Stimulated activated CD4-positive, alpha-beta T cell treated with anti-CD3 and anti-CD28 coated beads, TNF-alpha, amount 100 ng/mL, for 48 hours (primary cell): ENCODE results near the gene CBLC.
A peak's percentile ranks its signal among the peaks of the same experiment; 100 is the strongest.

Experiments
- DNase-seq, 3 donors: peaks; one replicate each; pipeline ENCODE4 v3.0.0-alpha.2; 2020; ENCODE audit warnings: low read depth in 3 of 3

Gene CBLC

GRCh38 chr19:44746946-44747738, 30.5 kb upstream of the CBLC start:
- peak; percentile 85 to 94 (median 86) for DNase-seq

- peak in 1 of 3 donors; percentile 38 for DNase-seq
Observed at GRCh38 chr19:44747739-44748425, 29.8 kb upstream of the CBLC start.

DNA sequence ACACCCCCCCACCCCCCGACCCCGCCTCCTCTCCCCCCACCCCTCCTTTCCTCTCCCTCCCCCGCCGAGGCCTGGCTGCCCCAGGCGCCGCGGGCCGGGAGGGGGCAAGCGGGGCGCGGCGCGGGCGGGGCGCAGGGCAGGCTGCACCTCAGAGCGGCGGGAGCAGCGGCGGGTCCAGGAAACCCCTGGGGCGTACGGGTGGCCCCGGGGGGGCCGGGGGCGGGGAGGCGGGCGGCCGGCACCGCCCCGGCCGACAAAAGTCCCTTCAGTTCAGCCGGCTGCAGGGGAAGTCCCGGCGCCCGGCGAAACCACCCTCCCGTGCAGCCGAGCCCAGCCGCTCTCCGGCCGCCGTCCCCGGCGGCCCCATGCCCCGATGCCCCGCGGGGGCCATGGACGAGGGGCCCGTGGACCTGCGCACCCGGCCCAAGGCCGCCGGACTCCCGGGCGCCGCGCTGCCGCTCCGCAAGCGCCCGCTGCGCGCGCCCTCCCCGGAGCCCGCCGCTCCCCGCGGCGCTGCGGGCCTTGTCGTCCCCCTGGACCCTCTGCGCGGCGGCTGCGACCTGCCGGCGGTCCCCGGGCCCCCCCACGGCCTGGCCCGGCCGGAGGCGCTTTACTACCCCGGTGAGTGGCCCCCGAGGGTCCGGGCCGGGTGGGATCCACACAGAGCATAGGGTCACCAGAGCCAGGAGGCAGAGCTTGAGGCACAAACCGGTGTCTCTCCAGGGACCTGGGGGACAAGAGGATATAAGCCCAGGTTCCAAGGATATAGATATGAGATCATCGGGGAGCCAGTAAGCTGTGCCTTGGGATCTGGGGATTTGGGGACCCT, 29.1 kb upstream of the CBLC start, which contains the start of gene BCL3:
Gene BCL3, plus strand, starts transcription at position 283 of the 829 bp plus-strand sequence. Its CDS starts 83 bp downstream, at position 366.
- DNase-seq = peak in 2 of 3 donors; percentile 35 to 68

GRCh38 chr19:44749292-44749691, 28.4 kb upstream of the CBLC start:
- DNase-seq = no peak

DNA sequence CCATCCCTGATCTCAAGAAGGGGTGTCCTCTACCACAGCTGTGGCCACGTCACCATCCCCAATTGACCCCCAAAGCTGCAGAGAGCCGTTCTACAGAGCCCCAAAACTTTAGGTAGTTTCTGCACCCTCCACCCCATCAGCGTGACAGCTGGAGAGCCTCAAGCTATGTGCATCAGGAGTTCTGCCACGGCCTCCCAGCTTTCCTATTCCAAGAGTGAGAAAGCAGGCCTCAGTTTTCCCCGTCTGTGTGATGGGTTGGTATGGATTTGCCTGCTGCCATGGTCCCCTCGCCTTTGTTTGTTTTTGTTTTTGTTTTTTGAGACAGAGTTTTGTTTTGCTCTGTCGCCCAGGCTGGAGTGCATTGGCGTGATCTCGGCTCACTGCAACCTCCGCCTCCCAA, 27.7 kb upstream of the CBLC start:
- no peak for DNase-seq

DNA sequence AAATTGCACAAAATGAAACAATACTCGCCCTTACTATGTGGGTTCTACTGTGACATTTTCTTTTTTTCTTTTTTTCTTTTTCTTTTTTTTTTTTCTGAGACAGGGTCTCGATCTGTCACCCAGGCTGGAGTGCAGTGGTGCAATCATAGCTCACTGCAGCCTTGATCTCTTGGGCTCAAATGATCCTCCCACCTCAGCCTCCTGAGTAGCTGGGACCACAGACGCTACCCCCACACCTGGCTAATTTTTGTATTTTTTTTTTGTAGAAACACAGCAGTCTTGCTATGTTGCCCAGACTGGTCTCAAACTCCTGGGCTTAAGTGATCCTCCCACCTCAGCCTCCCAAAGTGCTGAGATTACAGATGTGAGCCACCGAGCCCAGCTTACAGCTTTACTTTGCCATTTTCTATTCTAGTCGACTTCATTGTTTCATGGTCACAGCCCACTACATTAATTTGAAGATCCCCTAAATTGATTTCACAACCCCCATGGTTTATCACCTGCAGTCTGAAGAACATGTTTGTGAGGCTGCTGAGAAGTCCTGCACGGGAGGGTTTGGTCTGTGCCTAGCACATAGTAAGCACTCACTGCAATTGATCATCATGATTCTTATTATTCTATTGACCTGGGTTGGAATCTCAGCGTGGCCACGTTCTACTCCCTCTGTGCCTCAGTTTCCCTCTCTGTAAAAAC, 25.4 kb upstream of the CBLC start:
- no peak for DNase-seq

- DNase-seq = peak; percentile 90 to 94 (median 93)
Observed at GRCh38 chr19:44752816-44753625, 24.7 kb upstream of the CBLC start.

GRCh38 chr19:44753626-44753931, 24.1 kb upstream of the CBLC start:
- DNase-seq = no peak

GRCh38 chr19:44753932-44754749, 23.5 kb upstream of the CBLC start:
- peak; percentile 75 to 91 (median 75) for DNase-seq

DNA sequence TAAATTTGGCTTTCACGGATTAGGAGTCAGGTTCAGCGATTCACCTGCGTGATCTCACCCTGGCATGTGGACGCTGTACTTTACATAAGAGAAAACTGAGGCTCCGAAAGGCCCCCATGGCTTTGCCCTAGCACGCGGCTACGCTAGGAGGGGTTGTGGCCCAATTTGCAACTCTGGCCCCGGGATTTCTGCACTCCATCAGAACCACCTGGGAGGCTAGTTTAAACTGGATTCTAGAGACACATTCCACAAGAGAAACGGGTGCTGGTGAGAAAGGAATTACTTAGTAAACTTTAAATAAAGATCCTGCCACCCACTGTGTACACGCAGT, 23.0 kb upstream of the CBLC start:
- no peak for DNase-seq

DNA sequence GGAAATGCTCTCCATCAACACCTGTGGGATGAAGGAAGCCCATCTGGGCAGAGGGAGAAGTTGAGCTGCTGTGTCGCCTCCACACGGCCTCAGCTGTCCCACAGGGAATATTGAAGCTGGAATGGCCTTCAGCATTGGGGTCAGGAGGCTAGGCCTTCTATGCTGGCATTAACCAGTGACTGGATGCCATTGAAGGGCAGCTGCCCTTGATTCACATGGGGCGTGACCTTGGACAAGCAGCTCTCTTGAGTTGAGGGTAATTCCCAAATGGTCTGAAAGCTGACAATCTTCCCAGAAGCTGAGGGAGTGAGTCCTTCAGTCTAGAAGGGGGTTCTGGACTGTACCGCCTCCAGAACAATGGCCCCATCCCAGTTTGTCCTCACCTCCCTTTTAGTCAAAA, 22.5 kb upstream of the CBLC start:
- DNase-seq = no peak

- DNase-seq = no peak
Observed at GRCh38 chr19:44756089-44756562, 21.6 kb upstream of the CBLC start.

DNA sequence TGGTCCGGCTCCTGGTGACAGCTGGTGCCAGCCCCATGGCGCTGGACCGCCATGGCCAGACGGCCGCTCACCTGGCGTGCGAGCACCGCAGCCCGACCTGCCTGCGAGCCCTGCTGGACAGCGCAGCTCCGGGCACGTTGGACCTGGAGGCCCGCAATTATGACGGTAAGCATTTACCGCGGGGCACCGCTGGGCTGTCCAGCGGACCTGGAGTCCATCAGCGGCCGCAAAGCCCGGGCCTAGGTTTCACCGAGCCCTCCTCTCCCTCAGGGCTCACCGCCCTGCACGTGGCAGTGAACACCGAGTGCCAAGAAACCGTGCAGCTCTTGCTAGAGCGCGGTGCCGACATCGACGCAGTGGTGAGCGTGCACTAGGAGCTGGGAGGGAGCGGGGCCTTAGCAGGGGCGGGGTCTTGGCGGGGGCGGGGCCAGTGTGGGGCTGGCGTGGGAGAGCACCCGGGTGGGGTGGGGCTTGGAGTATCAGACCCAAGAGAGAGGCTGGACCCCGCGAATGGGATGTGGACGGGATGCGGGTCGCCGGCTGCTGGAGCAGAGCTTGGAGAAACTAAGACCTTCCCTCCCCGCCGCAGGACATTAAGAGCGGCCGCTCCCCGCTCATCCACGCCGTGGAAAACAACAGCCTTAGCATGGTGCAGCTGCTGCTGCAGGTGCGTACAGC, 20.5 kb upstream of the CBLC start:
- DNase-seq = no peak

GRCh38 chr19:44757735-44758505, 19.8 kb upstream of the CBLC start:
- DNase-seq = no peak

DNA sequence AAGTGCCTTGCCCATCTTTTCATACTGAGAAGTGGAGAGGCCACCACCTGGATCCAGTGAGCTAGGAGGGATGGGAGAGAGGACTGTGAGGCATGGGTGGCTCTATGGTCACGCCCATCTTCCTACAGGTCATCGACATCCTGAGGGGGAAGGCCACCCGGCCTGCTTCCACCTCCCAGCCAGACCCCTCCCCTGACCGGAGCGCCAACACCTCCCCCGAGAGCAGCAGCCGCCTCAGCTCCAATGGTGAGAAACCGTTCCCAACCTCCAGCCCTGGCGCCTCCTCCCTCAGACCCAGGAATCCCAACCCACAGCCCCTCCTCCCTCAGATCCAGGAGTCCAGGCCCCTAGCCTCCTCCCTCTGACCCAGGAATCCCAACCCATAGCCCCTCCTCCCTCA, 19.1 kb upstream of the CBLC start:
- no peak for DNase-seq

DNA sequence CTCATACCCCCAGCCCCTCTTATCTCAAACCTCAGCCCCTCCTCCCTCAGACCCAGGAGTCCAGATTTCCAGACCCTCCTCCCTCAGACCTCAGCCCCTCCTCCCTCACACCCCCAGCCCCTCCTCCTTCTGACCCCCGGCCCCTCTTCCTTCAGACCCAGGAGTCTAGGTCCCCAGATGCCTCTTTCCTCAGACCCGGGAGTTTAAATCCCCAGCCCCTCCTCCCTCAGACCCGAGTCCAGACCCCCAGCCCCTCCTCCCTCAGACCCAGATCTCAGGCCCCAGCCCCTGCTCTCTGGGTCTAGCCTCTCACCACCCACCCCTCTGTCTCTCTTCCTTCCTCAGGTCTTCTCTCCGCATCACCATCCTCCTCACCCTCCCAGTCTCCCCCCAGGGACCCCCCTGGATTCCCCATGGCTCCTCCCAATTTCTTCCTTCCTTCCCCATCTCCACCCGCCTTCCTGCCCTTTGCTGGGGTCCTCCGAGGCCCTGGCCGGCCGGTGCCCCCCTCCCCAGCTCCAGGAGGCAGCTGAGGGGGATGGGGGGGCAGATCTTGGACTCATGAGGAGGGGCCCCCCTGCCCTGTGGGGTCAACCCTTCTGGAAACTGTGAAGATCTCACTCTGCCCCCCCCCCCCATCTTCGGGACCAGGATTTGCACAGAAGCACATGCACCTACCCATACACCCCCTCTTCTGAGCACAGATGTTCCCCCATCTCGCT, 18.4 kb upstream of the CBLC start:
- no peak for DNase-seq

- no peak for DNase-seq
Observed at GRCh38 chr19:44762038-44762437, 15.7 kb upstream of the CBLC start.
